ENCODE measurements around the gene VGLL4.

DNA sequence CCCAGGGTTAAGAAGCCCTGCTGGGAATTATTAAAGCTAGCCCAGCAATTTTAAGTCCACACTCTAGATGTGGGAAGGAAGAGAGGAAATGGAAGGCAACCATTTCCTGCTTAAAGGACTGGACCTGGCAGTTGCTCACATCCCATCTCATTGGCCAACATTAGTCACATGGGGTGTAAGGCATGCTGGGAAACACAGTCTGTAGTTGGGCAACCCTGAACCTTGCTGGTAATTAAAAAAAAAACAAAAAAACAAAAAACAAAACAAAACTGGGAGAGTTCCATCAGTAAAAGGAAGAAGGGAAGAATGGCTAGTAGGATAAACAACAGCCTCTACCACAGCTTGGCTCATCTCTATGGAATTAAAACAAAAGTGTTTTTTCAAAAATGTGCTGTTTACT, 136.0 kb downstream of the VGLL4 start:
- TF ChIP-seq POLR2AphosphoS5 (IDR thresholded peaks at IDR 0.05; ENCODE audit: low read depth, low read length) (no peak), TCF7L2 (IDR thresholded peaks at IDR 0.05; ENCODE audit: low read depth, low read length) (no peak)
- TF ChIP-seq, protein P1, sequence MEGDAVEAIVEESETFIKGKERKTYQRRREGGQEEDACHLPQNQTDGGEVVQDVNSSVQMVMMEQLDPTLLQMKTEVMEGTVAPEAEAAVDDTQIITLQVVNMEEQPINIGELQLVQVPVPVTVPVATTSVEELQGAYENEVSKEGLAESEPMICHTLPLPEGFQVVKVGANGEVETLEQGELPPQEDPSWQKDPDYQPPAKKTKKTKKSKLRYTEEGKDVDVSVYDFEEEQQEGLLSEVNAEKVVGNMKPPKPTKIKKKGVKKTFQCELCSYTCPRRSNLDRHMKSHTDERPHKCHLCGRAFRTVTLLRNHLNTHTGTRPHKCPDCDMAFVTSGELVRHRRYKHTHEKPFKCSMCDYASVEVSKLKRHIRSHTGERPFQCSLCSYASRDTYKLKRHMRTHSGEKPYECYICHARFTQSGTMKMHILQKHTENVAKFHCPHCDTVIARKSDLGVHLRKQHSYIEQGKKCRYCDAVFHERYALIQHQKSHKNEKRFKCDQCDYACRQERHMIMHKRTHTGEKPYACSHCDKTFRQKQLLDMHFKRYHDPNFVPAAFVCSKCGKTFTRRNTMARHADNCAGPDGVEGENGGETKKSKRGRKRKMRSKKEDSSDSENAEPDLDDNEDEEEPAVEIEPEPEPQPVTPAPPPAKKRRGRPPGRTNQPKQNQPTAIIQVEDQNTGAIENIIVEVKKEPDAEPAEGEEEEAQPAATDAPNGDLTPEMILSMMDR (IDR thresholded peaks at IDR 0.05) = no peak
